Stimulated activated CD8-positive, alpha-beta memory T cell treated with anti-CD3 and anti-CD28 coated beads, Interleukin-12 subunit alpha, Interleukin-12 subunit beta, amount 100 ng/mL, for 24 hours (primary cell): ENCODE results near the gene TRMT1.

ENCODE experiments used
- DNase-seq: peaks from one replicate; pipeline ENCODE4 v3.0.0-alpha.2; 2020; ENCODE audit errors: extremely low read depth

Gene TRMT1

DNA sequence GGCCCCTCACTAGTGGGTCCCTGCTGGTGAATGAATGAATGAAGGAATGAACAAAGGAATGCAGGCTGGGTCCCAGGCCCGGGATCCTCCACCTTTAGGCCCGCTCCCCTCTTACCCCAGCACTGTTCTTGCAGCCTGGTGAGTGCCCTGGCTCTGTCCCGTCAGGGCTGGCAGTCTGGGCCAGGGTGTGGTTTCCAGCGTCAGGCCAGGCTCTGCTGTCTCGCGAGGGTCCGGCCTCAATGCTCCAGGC, 14.2 kb downstream of the TRMT1 start:
- DNase-seq, result no peak

DNA sequence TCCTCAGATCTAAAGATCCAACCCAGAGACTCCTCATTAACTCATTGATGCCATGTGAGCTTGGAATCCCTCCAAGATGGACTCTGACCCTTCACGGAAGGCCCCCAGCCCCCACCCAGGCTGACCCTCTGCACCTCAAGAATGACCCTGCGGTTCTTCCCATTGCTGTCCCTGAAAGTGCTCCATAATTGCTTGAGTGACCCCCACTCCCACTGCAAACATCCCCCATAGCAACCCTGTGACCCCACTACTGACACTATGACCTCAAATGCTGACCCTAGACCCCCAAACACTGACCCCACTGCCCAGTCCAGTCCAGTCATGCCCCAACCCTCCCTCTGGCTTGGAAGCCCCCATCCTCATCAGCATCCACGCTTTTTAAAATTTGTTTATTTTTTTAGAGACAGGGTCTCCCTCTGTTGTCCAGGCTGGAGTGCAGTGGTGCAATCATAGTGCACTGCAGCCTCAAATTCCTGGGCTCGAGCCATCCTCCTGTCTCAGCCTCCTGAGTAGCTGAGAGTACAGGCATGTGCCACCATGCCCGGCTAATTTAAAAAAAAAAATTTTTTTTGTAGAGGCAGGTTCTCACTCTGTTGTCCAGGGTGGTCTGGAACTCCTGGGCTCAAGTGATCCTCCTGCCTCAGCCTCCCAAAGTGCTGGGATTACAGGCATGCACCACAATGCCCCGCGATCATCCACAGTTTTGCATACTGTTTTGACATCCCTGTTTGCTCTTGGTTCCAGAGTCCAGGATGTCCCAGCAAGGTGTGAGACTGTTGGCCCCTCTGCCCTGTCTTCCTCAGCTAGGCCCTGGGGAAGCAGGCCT, 14.7 kb downstream of the TRMT1 start:
- DNase-seq, result no peak

GRCh38 chr19:13100841-13101589, 15.5 kb downstream of the TRMT1 start:
- DNase-seq, result no peak

- no peak for DNase-seq
Observed at GRCh38 chr19:13100031-13100588, 16.4 kb downstream of the TRMT1 start.

DNA sequence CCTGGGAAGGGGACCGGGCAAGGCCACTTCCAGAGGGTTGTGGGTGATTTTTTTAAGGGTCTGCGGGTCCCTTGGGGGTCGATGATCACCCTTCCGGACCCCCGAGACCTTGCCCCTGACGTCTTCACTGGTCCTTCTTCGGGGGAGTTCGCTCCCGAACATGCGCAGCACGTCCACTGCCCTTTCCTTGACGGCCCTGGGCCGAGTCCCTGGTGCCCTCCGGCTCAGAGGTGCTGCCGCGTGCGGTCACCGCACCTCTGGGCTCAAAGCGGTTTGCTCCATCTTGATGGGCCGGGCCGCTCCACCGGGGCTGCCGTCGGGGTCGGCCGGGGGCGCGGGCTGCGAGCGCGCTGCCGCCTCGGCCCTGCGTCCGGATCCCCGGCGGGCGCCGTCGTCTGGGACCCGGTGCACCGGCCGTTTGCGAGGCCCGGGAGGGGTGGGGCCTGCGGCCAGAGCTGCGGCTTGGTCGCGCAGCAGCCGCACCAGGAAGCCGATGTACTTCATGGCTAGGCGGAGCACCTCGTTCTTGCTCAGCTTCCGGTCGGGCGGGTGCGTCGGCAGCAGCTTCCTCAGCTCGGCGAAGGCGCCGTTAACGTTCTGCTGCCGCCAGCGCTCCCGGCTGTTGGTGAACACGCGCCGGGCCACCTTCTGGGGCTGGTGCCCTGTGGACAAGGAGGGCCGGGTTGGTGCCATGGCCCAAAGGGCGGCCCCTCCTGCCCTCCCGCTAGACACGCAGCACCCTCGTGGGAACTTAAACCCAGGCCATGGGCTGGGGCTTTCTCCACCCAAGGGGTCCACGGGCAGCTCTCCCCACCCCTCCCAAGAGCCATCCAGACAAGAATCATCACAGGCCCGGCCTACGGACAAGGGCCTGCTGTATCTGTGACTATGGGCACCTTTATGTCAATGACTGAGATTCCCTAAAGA, 17.2 kb downstream of the TRMT1 start:
- no peak for DNase-seq

DNA sequence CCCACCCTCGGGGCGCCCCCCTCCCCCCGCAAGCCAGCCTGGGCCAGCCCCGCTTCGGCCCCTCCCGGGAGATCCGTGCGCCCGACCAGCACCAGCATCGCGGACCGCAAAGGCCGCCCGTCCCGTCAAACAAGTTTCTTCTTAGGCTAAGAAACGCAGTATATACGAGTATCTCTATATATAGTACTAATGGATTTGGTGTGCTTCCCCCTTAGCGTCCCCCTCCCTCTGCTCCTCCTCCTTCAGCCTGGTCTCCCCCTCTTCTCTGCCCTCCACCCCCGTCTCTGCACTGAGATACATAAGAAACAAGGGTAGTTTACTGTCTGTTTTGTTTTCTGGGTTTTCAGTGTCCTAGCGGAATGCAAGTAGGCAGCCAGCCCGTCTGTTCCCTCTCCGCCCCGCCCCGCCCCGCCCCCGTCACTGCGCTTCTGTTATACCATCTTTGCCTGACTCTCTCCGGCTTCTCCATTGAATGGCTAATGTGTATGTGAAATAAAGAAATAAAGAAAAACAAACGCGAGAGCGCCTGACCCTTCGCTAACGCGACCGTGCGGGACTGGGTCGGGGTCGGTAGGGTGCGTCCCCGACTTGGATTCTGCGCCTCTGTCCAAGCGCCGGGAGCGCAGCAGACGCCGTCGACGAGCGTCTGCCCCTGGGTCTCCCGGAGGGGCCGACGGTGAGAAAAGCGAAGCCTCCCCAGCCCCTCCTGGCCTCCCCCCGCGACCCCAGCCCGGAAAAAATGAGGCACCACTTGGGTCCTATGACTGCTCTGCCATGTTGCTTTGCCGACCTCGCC, 18.1 kb downstream of the TRMT1 start:
- DNase-seq, result no peak

DNA sequence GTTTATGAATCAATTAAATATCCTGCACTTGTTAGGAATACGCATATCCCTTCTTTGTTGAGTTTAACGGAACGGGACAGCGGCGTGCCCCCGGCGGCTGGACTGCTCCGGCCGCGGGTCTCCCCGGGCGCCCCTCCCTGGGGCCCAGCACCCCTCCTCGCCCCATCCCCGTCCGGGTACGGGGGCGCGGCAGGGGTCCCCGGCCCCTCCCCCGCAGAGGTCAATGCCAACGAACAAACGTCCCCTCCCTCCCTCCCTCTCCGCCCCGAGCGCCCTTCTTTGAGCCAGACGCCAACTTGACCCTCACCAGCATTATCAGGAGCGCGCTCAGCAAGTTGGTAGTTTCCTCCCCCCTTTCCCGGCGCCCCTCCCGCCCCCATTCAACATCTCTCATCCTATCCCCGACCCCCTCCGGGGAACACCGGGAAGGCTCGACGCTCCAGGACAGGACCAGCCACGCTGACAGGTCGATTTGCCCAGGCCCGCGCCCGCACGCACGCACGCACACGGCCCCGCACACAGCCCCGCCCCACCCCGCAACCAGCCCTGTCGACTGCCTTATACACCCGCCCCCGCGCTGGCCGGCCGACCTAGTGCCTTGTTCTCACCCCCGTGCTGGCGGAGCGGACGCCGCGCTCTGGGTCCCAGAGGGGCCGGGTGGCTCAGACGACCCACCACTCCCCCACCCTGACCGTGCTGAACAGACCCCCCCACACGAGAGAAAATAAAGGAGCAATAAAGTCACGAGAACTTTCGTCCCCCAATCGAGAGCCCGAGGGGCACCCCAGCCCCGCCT, 18.9 kb downstream of the TRMT1 start:
- no peak for DNase-seq

DNA sequence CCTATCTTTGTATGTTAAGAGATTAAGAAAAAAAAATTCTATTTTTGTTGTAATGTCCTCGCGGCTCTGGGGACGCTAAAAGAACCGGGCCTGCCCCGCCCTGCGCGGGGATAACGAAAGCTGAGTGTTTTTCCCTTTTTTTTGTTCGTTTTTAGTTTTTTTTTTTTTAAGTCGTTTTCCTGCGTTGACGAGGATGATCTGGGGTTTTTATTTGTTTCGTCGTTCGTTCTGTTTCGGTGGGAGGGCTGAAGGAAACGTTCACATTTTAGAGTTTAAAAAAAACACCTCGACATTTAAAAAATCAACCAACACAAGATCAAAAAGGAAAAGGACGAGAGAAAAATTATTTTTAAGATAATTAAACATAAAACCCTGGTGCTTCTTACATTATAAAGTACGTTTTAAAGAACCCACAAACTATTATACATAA, 19.5 kb downstream of the TRMT1 start:
- no peak for DNase-seq

- no peak for DNase-seq
Observed at GRCh38 chr19:13095934-13096927, 20.3 kb downstream of the TRMT1 start.

DNA sequence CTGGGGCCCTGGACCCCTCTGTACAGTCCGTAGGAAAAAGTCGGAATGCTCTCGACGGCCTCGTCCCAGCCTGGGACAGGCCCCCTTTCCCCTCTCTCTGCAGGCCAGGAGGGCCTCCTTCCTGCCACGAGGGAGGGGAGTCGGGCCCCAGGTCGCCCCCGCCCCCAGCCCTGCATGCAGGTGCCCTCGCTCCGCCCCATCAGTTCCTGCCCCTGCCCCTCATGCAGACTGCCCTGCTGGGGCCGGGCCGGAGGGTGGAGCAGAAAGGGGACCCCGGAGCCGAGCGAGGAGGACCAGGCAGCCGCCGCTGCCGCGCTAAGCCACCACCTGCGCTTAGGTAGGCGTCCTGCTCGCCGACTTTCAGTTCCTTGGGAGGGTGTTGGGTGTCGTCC, 21.2 kb downstream of the TRMT1 start:
- DNase-seq, result no peak

DNA sequence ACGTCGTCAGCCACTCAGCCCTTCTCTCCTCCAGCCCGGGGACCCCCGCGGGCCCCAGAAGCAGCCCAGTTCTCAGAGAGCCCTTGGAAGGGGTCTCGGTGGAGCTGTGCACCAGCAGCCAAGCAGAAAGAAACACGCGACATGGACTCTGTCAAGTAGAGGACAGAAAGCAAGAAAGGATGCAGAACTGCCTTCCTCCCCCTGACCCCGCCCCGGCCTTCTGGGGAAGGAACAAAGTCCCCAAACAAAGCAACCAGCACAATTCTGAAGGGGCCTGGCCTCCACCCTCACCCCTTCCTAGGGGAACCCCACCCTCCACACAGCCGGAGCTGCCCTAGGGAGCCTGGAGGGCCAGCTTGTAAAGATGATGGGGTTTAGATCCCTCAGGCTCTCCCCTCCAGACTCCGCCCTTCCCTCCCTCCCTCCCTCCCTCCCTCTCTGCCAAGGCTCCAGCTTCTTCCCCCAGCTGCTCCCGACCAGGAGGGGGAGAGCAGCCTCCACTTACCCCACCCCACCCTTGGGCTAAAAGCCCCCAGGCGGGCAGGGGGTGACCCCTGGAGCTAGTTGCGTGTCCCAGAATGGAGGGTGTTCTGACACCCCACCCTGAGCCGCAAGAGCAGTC, 21.7 kb downstream of the TRMT1 start:
- DNase-seq, result no peak

GRCh38 chr19:13094106-13094504, 22.4 kb downstream of the TRMT1 start:
- DNase-seq, result no peak

DNA sequence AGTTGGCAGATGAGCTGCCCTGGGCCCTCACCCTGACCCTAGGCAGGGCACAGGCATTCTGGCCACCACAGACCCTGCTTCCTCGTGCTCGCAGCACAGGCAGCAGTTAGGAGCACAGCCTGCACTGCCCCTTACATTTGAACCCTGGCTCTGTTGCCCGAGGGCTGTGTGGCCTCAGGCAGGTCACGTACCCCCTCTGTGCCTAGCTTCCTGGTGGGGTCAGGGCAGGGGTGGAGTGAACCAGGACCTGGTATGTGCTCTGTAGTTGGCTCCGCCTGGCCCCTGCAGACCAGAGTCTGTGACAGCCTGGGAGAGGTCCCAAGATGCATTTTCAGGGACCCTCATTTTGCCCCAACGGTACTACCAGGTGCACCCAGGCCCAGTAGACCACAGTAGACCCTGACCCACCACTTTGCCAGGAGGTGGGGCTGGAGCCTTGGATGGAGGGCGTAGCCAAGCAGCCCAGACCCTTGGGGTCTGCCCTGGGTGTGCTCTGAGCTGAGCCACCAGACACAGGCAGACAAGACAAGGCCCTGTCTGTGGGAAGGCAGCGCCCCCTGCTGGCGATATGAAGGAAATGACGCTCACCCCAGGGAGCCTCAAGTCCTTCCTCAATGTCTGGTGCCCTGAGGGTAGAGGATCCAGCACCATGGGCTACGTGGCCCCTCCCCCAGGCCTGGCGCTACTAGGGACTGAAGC, 23.0 kb downstream of the TRMT1 start:
- DNase-seq, result peak; percentile 53

- DNase-seq, result no peak
Observed at GRCh38 chr19:13092606-13093235, 23.8 kb downstream of the TRMT1 start.

GRCh38 chr19:13092158-13092543, 24.4 kb downstream of the TRMT1 start:
- DNase-seq, result no peak

- no peak for DNase-seq
Observed at GRCh38 chr19:13091400-13092157, 25.0 kb downstream of the TRMT1 start.
